ENCODE measurements around the gene DTD1. TPM values are rescaled to one million over a fixed set of nuclear protein-coding genes. Genes with fewer than 3 reads are reported as not detected.

Gene DTD1
- total and polyA plus RNA-seq, 2 of the 13 experiments (the other 11 are each of a cell fraction or from before 2014, with no cell fraction given): 41.2 to 79.3 TPM

- TF ChIP-seq ZNF781 (CRISPR knock-in tag; IDR thresholded peaks at IDR 0.05; ENCODE audit: borderline replicate concordance, not compliant biosample characterization): no peak
- no peak for TF ChIP-seq PTBP1 (IDR thresholded peaks at IDR 0.05; ENCODE audit: low read depth, low read length, poor library complexity, severe bottlenecking)
- TF ChIP-seq KAT8 (CRISPR knock-in tag; IDR thresholded peaks at IDR 0.05): no peak
- TF ChIP-seq HIVEP1 (CRISPR knock-in tag; IDR thresholded peaks at IDR 0.05): no peak
- TF ChIP-seq MXD4 (CRISPR knock-in tag; IDR thresholded peaks at IDR 0.05): no peak
These were observed 46.6 kb downstream of the DTD1 start (continued) for GRCh38 chr20:18634501-18634900.

GRCh38 chr20:18635380-18635779, 47.5 kb downstream of the DTD1 start:
- in situ Hi-C loops (cut with HindIII; ENCODE audit: extremely low pct_ligation_motif_present, low pct_unique_long_range_greater_than_20kb): loop anchor here (10.0 to 25.0 kb wide), 3 partner anchors 577 to 1029 kb away; partner anchors contain the start of gene SLC24A3
- POLR2A ChIA-PET: no interaction called here
- intact Hi-C loops (cut with micrococcal nuclease; ENCODE audit: unreplicated experiment): no loop called here
- CTCF ChIA-PET (ENCODE audit: low intra/inter-chr PET ratio, low total read pairs): no interaction called here
- no peak for FAIRE-seq
- no peak overlapping the region for H3K4me2 ChIP-seq (ENCODE audit: low read depth, low read length)
- H2AFZ ChIP-seq (ENCODE audit: low read length): no peak overlapping the region
- no peak for DNase-seq (ENCODE audit: low spot score)
- peaks cover 3 to 14% of the 10 kb centered on the region in 2 experiments; a peak in 3 of 5 replicates for H3K36me3 ChIP-seq (replicated peaks in 1 of 2; ENCODE audit: control insufficient read depth in 1 of 2, insufficient read depth in 2 of 2, low read length in 2 of 2)
- H3K27ac ChIP-seq (ENCODE audit: extremely low read length, insufficient read depth, low read length): no peak overlapping the region
- no peaks in the 10 kb centered on the region for H3K9me3 ChIP-seq (ENCODE audit: low read length)
- ATAC-seq: no peak
- no peak overlapping the region for H3K4me3 ChIP-seq (replicated peaks in 1 of 3; ENCODE audit: insufficient read depth in 1 of 3, low read depth in 2 of 3, low read length in 3 of 3)
- no TSS peak for BruUV-seq (replicated peaks)
- H4K20me1 ChIP-seq (ENCODE audit: insufficient read depth, low read length): no peaks in the 10 kb centered on the region
- H3K9ac ChIP-seq (ENCODE audit: insufficient read depth, low read depth, low read length): no peak overlapping the region
- H3K4me1 ChIP-seq (ENCODE audit: insufficient read depth, low read length): no peaks in the 10 kb centered on the region
- H3K27me3 ChIP-seq (ENCODE audit: control insufficient read depth in 1 of 2, insufficient read depth in 2 of 2, low read length in 2 of 2): no peaks in the 10 kb centered on the region
- WGBS (ENCODE audit: low lambda C conversion rate): 100% methylated on average over 1 of the region's 1 CpG
- H3K79me2 ChIP-seq (ENCODE audit: insufficient read depth, low read length): no peaks in the 10 kb centered on the region
- no peak for TF ChIP-seq PHF5A (CRISPR knock-in tag; IDR thresholded peaks at IDR 0.05; ENCODE audit: low read depth, unreplicated experiment)
- no peak for TF ChIP-seq CENPX (CRISPR knock-in tag; IDR thresholded peaks at IDR 0.05)
- no peak for TF ChIP-seq RXRB (CRISPR knock-in tag; IDR thresholded peaks at IDR 0.05; ENCODE audit: borderline replicate concordance)
- no peak for TF ChIP-seq ZNF691 (CRISPR knock-in tag; IDR thresholded peaks at IDR 0.05; ENCODE audit: borderline replicate concordance, low read depth)
